Loucy (cell line): ENCODE data around the gene IPO4.

Source experiments
- CTCF ChIP-seq: fragments of 200-600 bp; sonication (generic); conservative IDR thresholded peaks from 2 replicates; pipeline ENCODE4 v1.5.1; 2014; ENCODE audit warnings: mild to moderate bottlenecking, antibody characterized with exemption, low read length
- EZH2phosphoT487 ChIP-seq: fragments of 200-600 bp; IDR thresholded peaks from 2 replicates; pipeline ENCODE4 v1.6.1; 2018; ENCODE audit warnings: antibody characterized with exemption, mild to moderate bottlenecking, moderate library complexity, borderline replicate concordance

GRCh38 chr14:24232121-24232644, 43.6 kb upstream of the IPO4 start, which contains the start of gene NEDD8:
- TF ChIP-seq CTCF (no peak), EZH2phosphoT487 (no peak)
